ENCODE data around the gene HTT. TPM values are rescaled to one million over a fixed set of nuclear protein-coding genes. Genes with fewer than 3 reads are reported as not detected.

HTT gene
- total RNA-seq, 1 donor from 2014 or later: 50.1 TPM

GRCh38 chr4:3193531-3194203 is 119.2 kb downstream of the HTT start:
- FAIRE-seq: peak; percentile 68
- DNase-seq (ENCODE audit: low spot score in 2 of 2): no peak

DNA sequence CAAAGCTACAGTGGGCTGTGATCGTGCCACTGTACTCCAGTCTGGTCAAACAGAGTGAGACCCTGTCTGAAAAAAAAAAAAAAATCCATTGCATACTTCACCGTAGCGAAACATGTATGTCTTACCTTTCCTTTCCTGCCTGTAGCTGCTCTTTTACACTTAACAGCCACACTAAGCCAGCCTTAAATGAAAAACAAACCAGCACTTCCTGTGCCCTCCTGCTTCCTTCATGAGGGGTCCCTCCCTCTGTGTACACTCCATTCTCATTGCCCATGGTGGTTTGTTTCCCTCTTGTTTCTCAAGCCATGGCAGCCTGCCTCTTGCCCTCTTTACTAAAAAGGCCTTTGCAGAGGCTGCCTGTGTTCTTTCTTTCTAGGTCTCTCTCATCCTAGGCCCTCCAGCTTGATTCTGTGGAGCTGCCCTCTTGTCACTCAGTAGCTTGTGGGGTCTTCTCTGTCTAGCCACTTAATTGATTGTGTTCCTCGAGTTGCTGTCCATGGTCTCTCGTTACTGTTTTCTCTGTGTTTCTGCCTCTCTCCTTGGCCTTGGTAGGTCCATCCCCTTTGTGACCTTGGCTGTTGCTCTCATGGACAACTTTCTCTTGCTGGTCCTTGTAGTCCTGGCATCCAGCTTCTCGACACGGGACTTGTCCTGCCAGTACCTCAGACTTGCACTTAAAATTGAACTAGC is 122.3 kb downstream of the HTT start:
- DNase-seq (ENCODE audit: low spot score in 2 of 2) (no peak), FAIRE-seq (no peak)

DNA sequence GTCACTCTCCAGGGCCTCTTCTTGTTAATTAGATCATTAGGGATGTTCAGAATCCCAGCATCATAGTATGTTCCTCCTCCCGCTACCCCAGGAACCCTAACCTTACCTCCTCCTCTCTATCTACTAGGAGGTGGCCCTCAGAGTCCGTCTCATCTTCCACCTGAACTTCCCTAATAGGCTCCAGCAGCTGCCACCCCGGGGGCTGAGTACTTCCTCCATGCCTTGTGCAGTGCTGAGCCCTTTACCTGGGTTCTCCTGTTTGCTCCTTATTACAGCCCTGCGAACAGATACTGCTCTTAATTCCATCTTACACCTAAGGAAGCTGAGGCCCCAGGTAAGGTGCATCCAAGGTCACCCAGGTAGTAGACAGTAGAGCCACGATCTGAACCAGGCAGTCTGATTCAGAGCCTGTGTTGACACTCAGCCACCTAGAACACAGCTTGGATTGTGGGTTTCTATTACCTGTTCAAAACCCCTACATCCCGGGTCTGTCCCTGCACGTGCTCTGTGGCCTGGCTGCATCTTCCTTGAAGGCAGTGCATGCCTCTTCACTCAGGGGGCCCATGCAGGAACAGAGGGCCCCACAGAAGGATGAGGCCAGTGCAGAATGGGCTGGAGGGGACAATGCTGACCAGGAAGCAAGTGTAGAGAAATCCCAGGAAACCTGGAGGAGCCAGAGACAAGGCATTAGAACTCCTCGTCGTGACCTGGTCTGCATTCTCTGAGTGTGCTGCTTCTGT is 123.1 kb downstream of the HTT start:
- FAIRE-seq: no peak

GRCh38 chr4:3198906-3199305 is 124.4 kb downstream of the HTT start:
- no peak for FAIRE-seq
- no peak for DNase-seq (ENCODE audit: low spot score in 2 of 2)

More for the DNA sequence above, 123.1 kb downstream of the HTT start:
- DNase-seq (ENCODE audit: low spot score in 2 of 2): no peak

DNA sequence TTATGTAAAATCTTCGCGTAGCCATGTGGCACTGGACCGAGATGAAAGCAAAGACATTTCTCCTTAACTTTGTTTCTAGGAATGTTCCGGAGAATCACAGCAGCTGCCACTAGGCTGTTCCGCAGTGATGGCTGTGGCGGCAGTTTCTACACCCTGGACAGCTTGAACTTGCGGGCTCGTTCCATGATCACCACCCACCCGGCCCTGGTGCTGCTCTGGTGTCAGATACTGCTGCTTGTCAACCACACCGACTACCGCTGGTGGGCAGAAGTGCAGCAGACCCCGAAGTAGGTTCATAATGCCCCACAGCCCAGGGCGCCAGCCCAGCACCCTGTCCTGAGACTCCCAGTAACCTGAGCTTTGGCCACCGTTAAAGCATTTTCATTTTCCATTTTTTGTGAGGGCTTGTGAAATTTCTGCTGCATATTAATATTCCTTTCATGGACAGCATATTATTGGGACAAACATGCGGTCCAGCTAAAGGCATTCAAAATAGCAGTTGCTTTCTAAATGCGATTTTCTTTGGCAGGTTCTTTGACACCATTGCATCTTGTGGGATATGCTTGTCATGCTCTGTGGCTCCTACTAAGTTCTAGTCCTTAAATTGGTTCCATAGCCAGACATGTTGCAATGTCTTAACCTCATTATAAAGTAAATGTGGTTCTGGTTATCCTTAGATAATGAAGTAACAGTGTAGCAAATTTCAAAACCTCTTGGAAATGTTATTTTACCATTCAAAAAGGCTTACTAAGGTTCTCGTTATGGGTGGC is 125.4 kb downstream of the HTT start:
- no peak for DNase-seq (ENCODE audit: low spot score in 2 of 2)
- FAIRE-seq: no peak

- no peak for DNase-seq (ENCODE audit: low spot score in 2 of 2)
- no peak for FAIRE-seq
Measured at GRCh38 chr4:3200423-3201090, 126.1 kb downstream of the HTT start.

DNA sequence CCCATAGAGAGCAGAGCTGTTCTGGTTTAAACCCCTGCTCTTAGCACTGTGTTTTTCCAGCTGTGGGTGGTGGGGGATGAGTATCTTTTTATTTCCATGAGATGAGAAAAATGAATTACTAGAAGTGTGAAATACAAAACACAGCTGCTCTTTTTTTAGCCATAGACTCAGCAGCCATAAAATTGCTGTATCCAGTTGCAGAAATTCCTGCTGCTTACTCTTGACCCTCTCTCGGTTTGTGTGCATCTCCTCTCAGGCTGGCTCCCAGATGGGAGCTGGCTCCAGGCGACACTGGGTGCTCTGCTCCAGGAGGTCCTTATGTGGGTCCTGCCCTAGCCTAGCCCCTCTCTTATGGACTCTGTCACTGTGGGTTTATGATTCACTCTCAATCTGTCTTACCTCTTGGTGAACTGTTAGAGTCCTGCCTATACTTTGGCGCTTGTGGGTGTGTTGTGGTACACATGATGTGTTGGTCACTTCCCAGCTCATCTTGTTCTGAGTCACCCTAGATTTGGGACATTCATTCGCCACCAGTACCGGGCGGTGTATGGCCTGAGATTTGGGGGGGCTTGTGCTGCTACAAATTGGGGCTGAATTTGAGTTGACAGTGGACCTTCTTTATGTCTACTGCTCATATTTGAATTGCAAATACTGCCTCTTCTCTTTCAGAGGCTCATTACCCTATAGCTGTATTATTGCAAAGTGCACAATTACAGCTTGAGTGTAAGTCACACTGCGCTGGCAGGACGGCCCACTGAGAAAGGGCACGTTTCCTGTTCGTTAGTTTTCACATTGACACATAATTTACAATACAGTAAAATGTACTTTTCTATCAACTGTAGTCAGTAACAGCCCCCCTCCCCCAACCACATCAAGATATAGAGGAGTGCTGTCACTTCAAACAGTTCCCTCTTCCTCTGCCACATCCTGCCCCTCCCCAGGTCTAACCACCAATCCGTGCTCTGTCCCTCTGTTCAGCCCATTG is 127.5 kb downstream of the HTT start:
- FAIRE-seq (no peak), DNase-seq (ENCODE audit: low spot score in 2 of 2) (no peak)

GRCh38 chr4:3202836-3203820 is 128.6 kb downstream of the HTT start:
- no peak for FAIRE-seq
- DNase-seq (ENCODE audit: low spot score in 2 of 2): no peak

DNA sequence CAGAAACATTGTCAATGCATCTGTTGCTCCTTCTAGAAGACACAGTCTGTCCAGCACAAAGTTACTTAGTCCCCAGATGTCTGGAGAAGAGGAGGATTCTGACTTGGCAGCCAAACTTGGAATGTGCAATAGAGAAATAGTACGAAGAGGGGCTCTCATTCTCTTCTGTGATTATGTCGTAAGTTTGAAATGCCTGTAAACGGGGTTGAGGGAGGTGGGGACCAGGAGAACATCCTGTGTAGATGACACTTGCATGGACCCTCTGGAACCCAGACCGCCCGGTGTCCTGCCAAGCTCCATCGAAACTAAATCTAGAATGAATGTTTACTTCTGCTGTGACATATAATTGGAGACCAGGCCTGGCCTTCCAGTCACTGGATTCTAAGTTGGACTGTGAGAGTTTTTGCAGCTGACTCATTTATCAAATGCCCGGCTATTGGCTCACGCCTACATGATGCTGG is 129.5 kb downstream of the HTT start:
- no peak for FAIRE-seq
- no peak for DNase-seq (ENCODE audit: low spot score in 2 of 2)

DNA sequence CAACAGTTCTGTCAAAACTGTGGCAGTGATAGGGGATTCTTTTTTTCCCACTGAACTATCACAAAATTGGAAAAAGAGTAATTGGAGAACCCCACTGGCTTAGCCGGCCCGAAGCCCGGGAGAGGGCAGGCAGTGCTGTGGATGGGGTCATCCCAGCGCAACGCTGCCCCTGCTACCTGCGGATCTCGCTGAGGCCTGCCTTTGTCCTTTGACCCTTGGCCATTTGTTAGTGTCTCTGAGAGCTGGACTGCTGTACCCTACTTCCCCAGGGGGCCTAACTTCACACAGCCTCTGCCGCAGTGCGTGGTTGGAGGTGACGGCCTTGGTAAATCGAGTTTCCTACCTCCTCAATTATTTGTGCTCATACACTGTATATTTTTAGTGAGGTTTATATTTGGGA is 131.5 kb downstream of the HTT start:
- DNase-seq (ENCODE audit: low spot score in 2 of 2) (no peak), FAIRE-seq (no peak)

DNA sequence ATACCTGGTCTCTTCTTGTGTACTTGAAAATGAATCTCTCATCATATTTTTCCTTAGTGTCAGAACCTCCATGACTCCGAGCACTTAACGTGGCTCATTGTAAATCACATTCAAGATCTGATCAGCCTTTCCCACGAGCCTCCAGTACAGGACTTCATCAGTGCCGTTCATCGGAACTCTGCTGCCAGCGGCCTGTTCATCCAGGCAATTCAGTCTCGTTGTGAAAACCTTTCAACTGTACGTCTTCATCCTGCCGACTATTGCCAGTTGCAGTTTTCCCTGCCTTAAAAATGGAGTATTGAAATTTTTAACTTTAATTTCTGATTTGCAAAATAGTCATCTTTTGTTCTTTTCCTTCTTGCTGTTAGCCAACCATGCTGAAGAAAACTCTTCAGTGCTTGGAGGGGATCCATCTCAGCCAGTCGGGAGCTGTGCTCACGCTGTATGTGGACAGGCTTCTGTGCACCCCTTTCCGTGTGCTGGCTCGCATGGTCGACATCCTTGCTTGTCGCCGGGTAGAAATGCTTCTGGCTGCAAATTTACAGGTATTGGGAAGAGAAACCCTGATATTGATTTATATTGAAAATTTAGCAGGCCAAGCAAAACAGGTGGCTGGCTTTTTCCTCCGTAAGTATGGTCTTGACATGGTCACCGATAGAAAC is 132.1 kb downstream of the HTT start:
- FAIRE-seq: no peak

GRCh38 chr4:3207531-3208037 is 133.1 kb downstream of the HTT start:
- no peak for FAIRE-seq

More for the DNA sequence above, 132.1 kb downstream of the HTT start:
- no peak for DNase-seq (ENCODE audit: low spot score in 2 of 2)

DNA sequence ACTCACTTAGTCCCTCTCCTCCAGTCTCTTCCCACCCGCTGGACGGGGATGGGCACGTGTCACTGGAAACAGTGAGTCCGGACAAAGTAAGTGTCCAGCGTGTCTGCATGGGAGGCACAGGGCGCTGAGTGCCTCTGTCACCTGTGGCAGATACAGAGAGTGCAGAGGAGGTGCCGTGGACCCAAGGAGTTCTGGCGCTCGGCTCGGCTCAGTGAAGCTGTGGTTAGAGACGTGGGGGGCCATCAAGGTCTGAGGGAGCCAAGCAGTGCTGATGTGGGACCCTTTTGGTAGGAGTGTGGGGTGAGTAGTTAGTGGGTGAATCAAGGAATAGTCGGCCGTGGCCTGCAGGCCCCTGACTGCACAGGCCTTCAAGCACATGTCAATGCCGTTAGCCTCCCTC is 134.3 kb downstream of the HTT start:
- FAIRE-seq: no peak
- no peak for DNase-seq (ENCODE audit: low spot score in 2 of 2)

More at GRCh38 chr4:3207531-3208037, 133.1 kb downstream of the HTT start:
- no peak for DNase-seq (ENCODE audit: low spot score in 2 of 2)

DNA sequence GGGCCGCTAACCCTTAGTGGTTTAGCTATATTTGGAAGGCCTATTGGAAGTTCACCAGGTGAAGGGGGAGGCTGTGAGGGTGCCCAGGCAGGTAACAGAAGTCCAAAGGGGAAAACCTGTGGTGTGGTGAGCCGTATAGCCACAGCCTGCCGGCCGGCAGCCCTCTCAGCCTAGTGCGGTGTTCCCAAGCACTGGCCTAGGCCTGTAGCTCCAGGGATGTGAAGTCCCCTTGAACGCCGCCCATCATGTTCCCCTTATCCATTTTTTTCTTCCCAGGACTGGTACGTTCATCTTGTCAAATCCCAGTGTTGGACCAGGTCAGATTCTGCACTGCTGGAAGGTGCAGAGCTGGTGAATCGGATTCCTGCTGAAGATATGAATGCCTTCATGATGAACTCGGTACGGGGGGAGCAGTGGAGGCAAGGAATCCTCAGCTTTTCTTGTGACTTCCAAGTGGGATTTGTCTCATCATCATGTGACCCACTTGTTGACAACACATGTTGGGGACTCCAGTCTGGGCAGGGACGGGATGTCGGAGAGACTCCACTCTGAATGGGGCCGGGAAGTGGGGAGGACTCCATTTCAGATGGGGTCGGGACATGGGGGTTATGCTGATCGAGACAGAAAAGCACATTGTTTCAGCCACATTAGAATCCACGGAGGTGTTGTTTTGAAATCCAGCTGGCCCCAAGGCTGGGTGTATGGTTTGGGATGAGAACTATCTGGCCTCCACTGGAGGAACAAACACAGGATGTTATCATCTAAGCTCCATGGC is 135.3 kb downstream of the HTT start:
- FAIRE-seq (no peak), DNase-seq (ENCODE audit: low spot score in 2 of 2) (no peak)

DNA sequence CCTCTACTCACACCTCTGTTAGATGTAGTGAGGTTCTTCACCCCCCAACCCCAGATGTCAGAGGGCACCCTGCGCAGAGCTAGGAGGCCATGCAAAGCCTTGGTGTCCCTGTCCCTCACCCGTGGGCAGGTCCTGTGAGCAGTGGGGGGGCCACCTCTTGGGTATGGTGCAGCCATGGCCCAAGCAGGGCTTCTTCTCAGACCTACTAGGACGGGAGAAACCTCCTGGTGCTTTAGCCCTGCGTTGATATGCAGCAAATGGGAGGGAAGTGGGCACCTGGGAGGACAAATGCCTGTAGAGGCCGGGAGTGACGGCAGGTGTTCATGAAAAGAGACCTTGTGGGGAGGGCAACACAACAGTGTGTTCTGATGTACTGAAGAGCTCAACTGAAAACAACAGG is 136.0 kb downstream of the HTT start:
- DNase-seq (ENCODE audit: low spot score in 2 of 2) (no peak), FAIRE-seq (no peak)

DNA sequence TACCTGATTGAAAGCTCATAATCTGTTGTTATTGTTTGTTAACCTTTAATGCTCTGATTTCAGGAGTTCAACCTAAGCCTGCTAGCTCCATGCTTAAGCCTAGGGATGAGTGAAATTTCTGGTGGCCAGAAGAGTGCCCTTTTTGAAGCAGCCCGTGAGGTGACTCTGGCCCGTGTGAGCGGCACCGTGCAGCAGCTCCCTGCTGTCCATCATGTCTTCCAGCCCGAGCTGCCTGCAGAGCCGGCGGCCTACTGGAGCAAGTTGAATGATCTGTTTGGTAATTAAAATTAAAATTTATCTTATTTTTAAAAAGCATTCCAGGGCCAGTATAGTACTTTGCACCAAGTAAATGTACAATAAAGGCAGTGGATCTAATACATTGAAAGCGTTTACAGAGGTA is 137.4 kb downstream of the HTT start:
- DNase-seq (ENCODE audit: low spot score in 2 of 2) (no peak), FAIRE-seq (no peak)
